ENCODE results near the gene PSMC3. TPM values are rescaled to one million over a fixed set of nuclear protein-coding genes. Genes with fewer than 3 reads are reported as not detected.

Gene PSMC3
- total RNA-seq, result 88.9 to 97.2 TPM (median 91.7 TPM) in 3 replicates

GRCh38 chr11:47426062-47426956 is at the start of gene PSMC3:
TSS of gene PSMC3 (minus strand) at chr11:47426439. CDS start at chr11:47426279, 160 bp downstream.
- H3K4me1 Mint-ChIP-seq, result peaks cover 16% of the 10 kb centered on the region

GRCh38 chr11:47470671-47471070 is 44.4 kb upstream of the PSMC3 start:
- Mint-ChIP-seq H3K27ac (no peak overlapping the region), H3K36me3 (peaks cover 30% of the 10 kb centered on the region)
- no peak for TF ChIP-seq CTCF (IDR thresholded peaks at IDR 0.05; ENCODE audit: unreplicated experiment)

More at GRCh38 chr11:47426062-47426956, at the start of gene PSMC3:
- DNase-seq (ENCODE audit: low spot score in 2 of 2, unreplicated experiment in 2 of 2), result peak; percentile 97 to 99
- H3K4me3 Mint-ChIP-seq, result peak within 1 kb of the TSS; percentile 100
- H3K27me3 Mint-ChIP-seq (ENCODE audit: low read depth), result no peaks in the 10 kb centered on the region
- no peaks in the 10 kb centered on the region for H3K9me3 Mint-ChIP-seq
- TF ChIP-seq CTCF (IDR thresholded peaks at IDR 0.05; ENCODE audit: unreplicated experiment), result no peak
- peaks cover 13% of the 10 kb centered on the region for H3K36me3 Mint-ChIP-seq
- peak within 1 kb of the TSS; percentile 99 for H3K27ac Mint-ChIP-seq

GRCh38 chr11:47469361-47470179 is 43.3 kb upstream of the PSMC3 start:
- Mint-ChIP-seq H3K4me1 (no peaks in the 10 kb centered on the region), H3K36me3 (peaks cover 26% of the 10 kb centered on the region), H3K9me3 (no peaks in the 10 kb centered on the region), H3K27ac (peak overlapping the region; percentile 36), H3K27me3 (ENCODE audit: low read depth) (no peaks in the 10 kb centered on the region), H3K4me3 (no peak overlapping the region)
- no peak for DNase-seq (ENCODE audit: low spot score in 2 of 2, unreplicated experiment in 2 of 2)
- TF ChIP-seq CTCF (IDR thresholded peaks at IDR 0.05; ENCODE audit: unreplicated experiment), result no peak

More at GRCh38 chr11:47470671-47471070, 44.4 kb upstream of the PSMC3 start:
- no peaks in the 10 kb centered on the region for H3K9me3 Mint-ChIP-seq
- no peak overlapping the region for H3K4me3 Mint-ChIP-seq
- no peak for DNase-seq (ENCODE audit: low spot score in 2 of 2, unreplicated experiment in 2 of 2)
- no peaks in the 10 kb centered on the region for H3K27me3 Mint-ChIP-seq (ENCODE audit: low read depth)
- H3K4me1 Mint-ChIP-seq, result no peaks in the 10 kb centered on the region

- no peak for TF ChIP-seq CTCF (IDR thresholded peaks at IDR 0.05; ENCODE audit: unreplicated experiment)
- H3K27me3 Mint-ChIP-seq (ENCODE audit: low read depth), result no peaks in the 10 kb centered on the region
- no peak for DNase-seq (ENCODE audit: low spot score in 2 of 2, unreplicated experiment in 2 of 2)
- peaks cover 22% of the 10 kb centered on the region for H3K36me3 Mint-ChIP-seq
- no peak overlapping the region for H3K27ac Mint-ChIP-seq
- no peak overlapping the region for H3K4me3 Mint-ChIP-seq
- H3K9me3 Mint-ChIP-seq, result no peaks in the 10 kb centered on the region
- H3K4me1 Mint-ChIP-seq, result no peaks in the 10 kb centered on the region
These were observed 42.5 kb upstream of the PSMC3 start for GRCh38 chr11:47468598-47469214.

- Mint-ChIP-seq H3K4me1 (no peaks in the 10 kb centered on the region), H3K36me3 (peaks cover 12% of the 10 kb centered on the region), H3K4me3 (no peak overlapping the region), H3K27ac (peak overlapping the region; percentile 18), H3K27me3 (ENCODE audit: low read depth) (no peaks in the 10 kb centered on the region), H3K9me3 (no peaks in the 10 kb centered on the region)
- no peak for TF ChIP-seq CTCF (IDR thresholded peaks at IDR 0.05; ENCODE audit: unreplicated experiment)
- no peak for DNase-seq (ENCODE audit: low spot score in 2 of 2, unreplicated experiment in 2 of 2)
These were observed 41.1 kb upstream of the PSMC3 start for GRCh38 chr11:47467357-47467756.

Measured in mesothelial cell of epicardium (in vitro differentiated cells).